Mesendoderm (in vitro differentiated cells): ENCODE measurements around the gene BICDL2.
A peak's percentile ranks its signal among the peaks of the same experiment; 100 is the strongest.

Experiments
- DNase-seq: peaks from one replicate; pipeline ENCODE4 v3.0.0; 2013
- H2AK5ac ChIP-seq: 2 replicates; pipeline ENCODE4 v1.6.1; 2013; ENCODE audit warnings: low read length, inconsistent platforms
- H2BK120ac ChIP-seq: 2 replicates; pipeline ENCODE4 v1.6.1; 2013; ENCODE audit warnings: low read depth, mild to moderate bottlenecking, low read length, moderate library complexity, mixed read lengths
- H2BK15ac ChIP-seq: replicated peaks from 2 replicates; pipeline ENCODE4 v1.6.1; 2013; ENCODE audit warnings: low read depth, mild to moderate bottlenecking, moderate library complexity
- H2BK5ac ChIP-seq: 2 replicates; pipeline ENCODE4 v1.6.1; 2013; ENCODE audit warnings: low read length, inconsistent platforms
- H3K18ac ChIP-seq: 2 replicates; pipeline ENCODE4 v1.6.1; 2013; ENCODE audit warnings: mild to moderate bottlenecking, low read length, mixed read lengths
- H3K23ac ChIP-seq: one replicate; pipeline ENCODE4 v1.6.1; 2013; ENCODE audit warnings: low read length
- H3K27ac ChIP-seq: 2 replicates; pipeline ENCODE4 v1.5.1; 2013; ENCODE audit warnings: low read depth, mild to moderate bottlenecking, inconsistent platforms, low read length, moderate library complexity
- H3K27me3 ChIP-seq: 2 replicates; pipeline ENCODE4 v1.6.1; 2013; ENCODE audit warnings: low read length, control low read depth, mild to moderate bottlenecking, inconsistent platforms; ENCODE audit not compliant: insufficient read depth, poor library complexity
- H3K36me3 ChIP-seq: 2 replicates; pipeline ENCODE4 v1.6.1; 2013; ENCODE audit warnings: low read length, inconsistent platforms; ENCODE audit not compliant: control insufficient read depth, insufficient read depth
- H3K4ac ChIP-seq: one replicate; pipeline ENCODE4 v1.6.1; 2013; ENCODE audit warnings: low read depth, mild to moderate bottlenecking, low read length, moderate library complexity
- H3K4me1 ChIP-seq: 2 replicates; pipeline ENCODE4 v1.6.1; 2013; ENCODE audit warnings: low read depth, low read length, inconsistent platforms; ENCODE audit not compliant: control insufficient read depth
- H3K4me2 ChIP-seq: 2 replicates; pipeline ENCODE4 v1.6.1; 2013; ENCODE audit warnings: low read length
- H3K4me3 ChIP-seq: 2 replicates; pipeline ENCODE4 v1.5.1; 2013; ENCODE audit warnings: mild to moderate bottlenecking, low read length
- H3K56ac ChIP-seq: one replicate; pipeline ENCODE4 v1.6.1; 2013; ENCODE audit warnings: low read length
- H3K79me1 ChIP-seq: 2 replicates; pipeline ENCODE4 v1.6.1; 2013; ENCODE audit warnings: low read length, inconsistent platforms
- H3K79me2 ChIP-seq: 2 replicates; pipeline ENCODE4 v1.6.1; 2013; ENCODE audit warnings: mild to moderate bottlenecking, low read length; ENCODE audit not compliant: control insufficient read depth, insufficient read depth
- H3K9ac ChIP-seq: 2 replicates; pipeline ENCODE4 v1.6.1; 2013; ENCODE audit warnings: low read length, inconsistent platforms
- H4K5ac ChIP-seq: one replicate; pipeline ENCODE4 v1.6.1; 2013; ENCODE audit warnings: low read length
- H4K8ac ChIP-seq: one replicate; pipeline ENCODE4 v1.6.1; 2013; ENCODE audit warnings: low read depth, mild to moderate bottlenecking, control low read depth, low read length, moderate library complexity
- WGBS: extraction: QIAGEN DNeasy Blood & Tissue Kit; methylation state at CpG from one replicate; pipeline ENCODE4 v1.1.7; 2013; ENCODE audit warnings: low lambda C conversion rate, missing lambda C conversion rate; ENCODE audit not compliant: insufficient coverage; ENCODE audit errors: extremely low coverage; 5-methylcytosine and 5-hydroxymethylcytosine counted together

The BICDL2 gene

DNA sequence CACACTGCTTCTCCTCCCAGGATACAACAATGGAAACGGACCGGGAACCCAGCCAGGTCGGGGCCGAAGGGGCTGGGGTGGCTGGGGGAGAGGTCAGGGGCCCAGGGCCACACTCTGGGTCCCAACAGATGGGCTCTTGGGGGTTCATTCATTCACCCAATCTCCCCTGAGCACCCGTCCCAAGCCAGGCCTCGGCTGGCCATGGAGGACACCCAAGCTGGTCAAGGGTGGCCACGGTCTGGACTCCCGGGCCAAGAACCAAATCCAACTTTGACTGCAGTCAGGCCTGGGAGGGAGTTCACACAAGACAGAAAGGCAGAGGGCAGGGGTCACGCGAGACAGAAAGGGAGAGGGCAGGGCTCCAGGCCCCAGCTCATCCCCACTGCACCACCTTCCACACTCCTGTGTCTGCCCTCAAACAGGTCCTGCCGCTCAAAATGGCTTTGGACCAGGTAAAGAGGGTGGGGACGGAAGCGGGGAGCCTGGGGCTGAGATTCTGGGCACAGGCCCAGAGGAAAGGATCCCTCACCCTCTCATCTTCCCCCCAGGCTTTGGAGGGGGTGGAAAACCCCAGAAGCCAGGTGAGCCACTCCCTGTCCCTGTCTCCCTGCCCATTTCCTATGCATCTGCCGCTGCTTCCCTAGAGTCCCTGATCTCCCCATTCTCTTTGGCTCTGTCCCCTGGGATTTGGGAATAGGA lies 44.2 kb downstream of the BICDL2 start:
- Histone ChIP-seq H3K23ac (no peak overlapping the region), H3K4ac (no peak overlapping the region), H2BK15ac (no peak overlapping the region), H3K27me3 (no peaks in the 10 kb centered on the region), H3K9ac (no peak overlapping the region), H2BK120ac (no peak overlapping the region), H3K36me3 (no peaks in the 10 kb centered on the region), H3K4me2 (no peak overlapping the region), H4K5ac (no peak overlapping the region), H3K79me1 (no peaks in the 10 kb centered on the region), H3K4me1 (no peaks in the 10 kb centered on the region), H2BK5ac (no peak overlapping the region), H3K4me3 (no peak overlapping the region), H3K27ac (no peak overlapping the region), H2AK5ac (no peak overlapping the region), H3K79me2 (no peaks in the 10 kb centered on the region), H3K18ac (no peak overlapping the region), H4K8ac (no peak overlapping the region), H3K56ac (no peak overlapping the region)
- DNase-seq = no peak
- no CpG with 5 or more reads among the region's 14 CpGs for WGBS

DNA sequence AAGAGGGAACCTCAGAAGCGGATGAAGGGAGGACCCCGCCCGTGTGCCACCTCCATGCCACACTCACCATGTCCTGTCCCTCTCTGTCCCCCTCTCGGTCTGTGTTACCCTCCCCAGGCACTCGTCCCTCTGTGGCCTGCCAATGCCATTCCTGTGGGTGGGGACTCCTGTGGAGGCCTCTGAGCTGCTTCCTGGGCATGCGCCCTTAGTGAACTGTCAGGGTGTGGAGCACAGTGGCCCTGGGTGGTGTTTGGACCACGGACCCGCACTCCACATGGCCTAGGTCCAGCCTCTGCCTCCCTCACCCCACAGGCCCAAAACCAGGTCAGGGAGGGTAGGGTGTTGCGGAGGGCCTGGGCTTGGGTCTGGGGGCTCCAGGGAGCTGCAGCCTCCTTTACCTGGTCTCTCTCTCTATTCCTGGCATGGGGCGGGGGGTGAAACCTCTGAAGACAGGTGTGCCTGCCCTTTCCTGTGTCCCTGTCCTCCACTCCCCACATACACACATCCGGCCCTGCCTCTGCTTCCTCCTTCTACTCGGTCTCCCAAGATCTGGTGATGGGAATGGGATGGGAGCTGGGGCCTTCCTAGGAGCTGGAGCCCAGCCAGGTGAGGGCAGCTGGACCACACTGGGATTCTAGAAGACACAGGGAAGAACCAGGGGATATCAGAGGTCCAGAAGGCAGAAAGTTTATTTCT lies 45.0 kb downstream of the BICDL2 start:
- H3K4me1 ChIP-seq = no peaks in the 10 kb centered on the region
- H3K27ac ChIP-seq = no peak overlapping the region
- WGBS = no CpG with 5 or more reads among the region's 12 CpGs
- H3K79me1 ChIP-seq = no peaks in the 10 kb centered on the region
- H3K4me3 ChIP-seq = no peak overlapping the region
- no peak overlapping the region for H4K5ac ChIP-seq
- no peak overlapping the region for H2AK5ac ChIP-seq
- no peak overlapping the region for H3K18ac ChIP-seq
- no peaks in the 10 kb centered on the region for H3K36me3 ChIP-seq
- no peak overlapping the region for H2BK15ac ChIP-seq
- no peak overlapping the region for H3K9ac ChIP-seq
- no peaks in the 10 kb centered on the region for H3K79me2 ChIP-seq
- no peak for DNase-seq
- H2BK5ac ChIP-seq = no peak overlapping the region
- H3K27me3 ChIP-seq = no peaks in the 10 kb centered on the region
- H3K4me2 ChIP-seq = no peak overlapping the region
- H3K4ac ChIP-seq = no peak overlapping the region
- H3K56ac ChIP-seq = no peak overlapping the region
- H3K23ac ChIP-seq = no peak overlapping the region
- no peak overlapping the region for H2BK120ac ChIP-seq
- no peak overlapping the region for H4K8ac ChIP-seq

DNA sequence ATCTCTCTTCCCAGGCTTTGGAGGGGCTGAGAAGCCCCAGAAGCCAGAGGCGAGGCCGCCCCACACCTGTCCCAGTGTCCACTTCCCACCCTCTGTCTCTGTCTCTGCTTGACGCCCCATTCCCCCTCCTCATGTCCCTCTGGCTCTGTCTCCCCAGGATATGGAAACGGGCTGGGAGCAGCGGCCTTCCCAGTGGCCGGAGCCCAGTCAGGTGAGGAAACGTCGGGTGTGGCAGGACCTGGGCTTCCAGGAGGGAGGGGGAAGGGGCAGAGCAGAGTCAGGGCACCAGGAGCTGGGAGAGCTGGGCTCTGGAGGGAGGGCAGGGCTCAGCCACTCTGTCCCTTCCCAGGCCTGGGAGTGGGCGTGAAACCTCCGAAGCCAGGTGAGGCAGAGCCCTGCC lies 45.9 kb downstream of the BICDL2 start:
- Histone ChIP-seq H3K18ac (no peak overlapping the region), H3K36me3 (no peaks in the 10 kb centered on the region), H2BK5ac (no peak overlapping the region), H4K5ac (no peak overlapping the region), H3K4ac (no peak overlapping the region), H2AK5ac (no peak overlapping the region), H3K9ac (peak overlapping the region; percentile 16), H3K23ac (no peak overlapping the region), H3K4me2 (no peak overlapping the region), H2BK15ac (no peak overlapping the region), H4K8ac (no peak overlapping the region), H3K27me3 (no peaks in the 10 kb centered on the region), H3K79me2 (no peaks in the 10 kb centered on the region), H3K27ac (no peak overlapping the region), H3K4me1 (no peaks in the 10 kb centered on the region), H2BK120ac (no peak overlapping the region), H3K79me1 (no peaks in the 10 kb centered on the region), H3K56ac (peak overlapping the region; percentile 42), H3K4me3 (no peak overlapping the region)
- DNase-seq = no peak
- WGBS = no CpG with 5 or more reads among the region's 10 CpGs

DNA sequence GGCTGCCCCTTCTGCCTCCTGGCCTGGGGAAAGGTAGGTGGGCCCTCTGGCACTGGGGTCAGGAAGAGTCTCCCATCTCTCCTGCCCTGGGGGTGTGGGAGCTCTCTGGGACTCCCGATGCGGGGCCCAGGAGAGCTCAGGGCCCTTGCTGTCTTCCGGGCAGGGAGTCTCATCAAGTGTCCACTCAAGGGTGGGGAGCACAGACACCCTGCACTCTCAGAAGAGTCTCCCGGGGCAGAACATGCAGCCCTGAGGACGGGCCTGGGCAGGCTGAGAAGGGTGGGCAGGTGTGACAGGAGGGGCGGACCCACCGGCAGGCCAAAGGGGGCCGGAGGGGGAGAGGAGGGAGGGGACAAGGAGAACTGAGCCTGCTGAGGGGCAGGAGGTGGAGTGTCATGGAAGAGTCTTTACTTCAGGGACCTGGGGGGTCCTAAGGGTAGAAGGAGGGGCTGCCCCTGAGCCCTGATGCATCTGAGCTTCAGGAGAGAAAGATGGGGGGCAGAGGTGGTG lies 48.1 kb downstream of the BICDL2 start:
- no peaks in the 10 kb centered on the region for H3K36me3 ChIP-seq
- no CpG with 5 or more reads among the region's 8 CpGs for WGBS
- no peaks in the 10 kb centered on the region for H3K79me2 ChIP-seq
- H2BK120ac ChIP-seq = no peak overlapping the region
- no peak overlapping the region for H2BK5ac ChIP-seq
- H3K27ac ChIP-seq = no peak overlapping the region
- no peak overlapping the region for H3K56ac ChIP-seq
- DNase-seq = no peak
- no peak overlapping the region for H3K4ac ChIP-seq
- no peaks in the 10 kb centered on the region for H3K27me3 ChIP-seq
- H2AK5ac ChIP-seq = no peak overlapping the region
- H3K4me2 ChIP-seq = no peak overlapping the region
- H2BK15ac ChIP-seq = no peak overlapping the region
- no peaks in the 10 kb centered on the region for H3K79me1 ChIP-seq
- H3K4me1 ChIP-seq = no peaks in the 10 kb centered on the region
- no peak overlapping the region for H3K9ac ChIP-seq
- no peak overlapping the region for H4K5ac ChIP-seq
- H3K18ac ChIP-seq = no peak overlapping the region
- no peak overlapping the region for H4K8ac ChIP-seq
- H3K23ac ChIP-seq = no peak overlapping the region
- no peak overlapping the region for H3K4me3 ChIP-seq

DNA sequence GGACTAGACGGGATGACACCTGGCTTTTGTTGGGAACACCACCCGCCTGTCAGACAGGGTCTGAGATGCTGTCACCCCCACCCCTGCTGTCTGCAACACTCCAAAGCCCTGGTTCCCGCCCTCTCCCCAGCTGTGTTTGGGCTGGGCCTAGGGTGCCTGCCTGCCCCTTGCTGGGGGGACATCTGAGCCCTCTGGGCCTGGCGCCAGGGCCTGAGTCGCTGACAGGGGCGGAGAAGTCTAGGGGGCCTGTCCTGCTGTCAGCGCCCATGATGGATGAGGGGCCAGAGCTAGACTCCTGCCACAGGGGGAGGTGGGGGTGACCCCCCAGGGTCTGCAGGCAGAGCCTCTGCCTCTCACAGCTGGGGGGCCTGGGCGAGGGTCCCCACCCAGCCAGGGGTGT lies 48.9 kb downstream of the BICDL2 start:
- Histone ChIP-seq H3K4me1 (no peaks in the 10 kb centered on the region), H3K23ac (no peak overlapping the region), H3K27me3 (no peaks in the 10 kb centered on the region), H2BK120ac (no peak overlapping the region), H3K36me3 (no peaks in the 10 kb centered on the region), H3K4me3 (no peak overlapping the region), H3K79me1 (no peaks in the 10 kb centered on the region), H2BK15ac (no peak overlapping the region), H3K79me2 (no peaks in the 10 kb centered on the region), H2BK5ac (no peak overlapping the region), H3K9ac (no peak overlapping the region), H3K56ac (no peak overlapping the region), H3K4me2 (no peak overlapping the region), H3K4ac (no peak overlapping the region), H4K8ac (no peak overlapping the region), H3K18ac (no peak overlapping the region), H2AK5ac (no peak overlapping the region), H4K5ac (no peak overlapping the region), H3K27ac (no peak overlapping the region)
- no CpG with 5 or more reads among the region's 8 CpGs for whole genome bisulfite sequencing
- DNase-seq = no peak
